ENCODE data around the gene PIAS4. TPM values are rescaled to one million over a fixed set of nuclear protein-coding genes. Genes with fewer than 3 reads are reported as not detected.

The PIAS4 gene
- total and polyA plus RNA-seq, 2 experiments from 2014 or later = 9.6 to 35.4 TPM

GRCh38 chr19:3969435-3970312 lies 37.9 kb upstream of the PIAS4 start:
- Histone ChIP-seq H3K4me1 (ENCODE audit: low read depth) (peaks cover 23% of the 10 kb centered on the region), H3K9me3 (ENCODE audit: low read depth) (no peaks in the 10 kb centered on the region), H3K36me3 (peaks cover 38% of the 10 kb centered on the region), H3K27me3 (no peaks in the 10 kb centered on the region), H3K27ac (peak overlapping the region; percentile 99), H3K4me3 (peak overlapping the region; percentile 89)
- TF ChIP-seq CTCF (IDR thresholded peaks at IDR 0.05; ENCODE audit: low read depth, low read length) = peak; percentile 24
- DNase-seq (ENCODE audit: low read depth in 1 of 2, low spot score in 1 of 2) = peak; percentile 63 to 85

GRCh38 chr19:3970313-3970807 lies 37.2 kb upstream of the PIAS4 start:
- peaks cover 35% of the 10 kb centered on the region for H3K36me3 ChIP-seq
- peak overlapping the region; percentile 99 for H3K27ac ChIP-seq
- no peak for TF ChIP-seq CTCF (IDR thresholded peaks at IDR 0.05; ENCODE audit: low read depth, low read length)
- H3K27me3 ChIP-seq = no peaks in the 10 kb centered on the region
- no peak for DNase-seq (ENCODE audit: low read depth in 1 of 2, low spot score in 1 of 2)
- peaks cover 23% of the 10 kb centered on the region for H3K4me1 ChIP-seq (ENCODE audit: low read depth)
- H3K4me3 ChIP-seq = peak overlapping the region; percentile 89
- H3K9me3 ChIP-seq (ENCODE audit: low read depth) = no peaks in the 10 kb centered on the region

GRCh38 chr19:3970808-3971598 lies 36.5 kb upstream of the PIAS4 start, which contains the start of gene DAPK3:
Gene DAPK3 (minus strand): TSS chr19:3971099. CDS start chr19:3969735, 1,364 bp downstream.
- Histone ChIP-seq H3K27ac (peak within 1 kb of the TSS; percentile 99), H3K27me3 (no peaks in the 10 kb centered on the region), H3K36me3 (peaks cover 36% of the 10 kb centered on the region), H3K9me3 (ENCODE audit: low read depth) (no peaks in the 10 kb centered on the region), H3K4me3 (peak within 1 kb of the TSS; percentile 89), H3K4me1 (ENCODE audit: low read depth) (peaks cover 23% of the 10 kb centered on the region)
- peak; percentile 98 to 99 for DNase-seq (ENCODE audit: low read depth in 1 of 2, low spot score in 1 of 2)
- no peak for TF ChIP-seq CTCF (IDR thresholded peaks at IDR 0.05; ENCODE audit: low read depth, low read length)

GRCh38 chr19:3975144-3975543 lies 32.4 kb upstream of the PIAS4 start:
- DNase-seq (ENCODE audit: low read depth in 1 of 2, low spot score in 1 of 2) = no peak
- peaks cover 47% of the 10 kb centered on the region for H3K36me3 ChIP-seq

More at GRCh38 chr19:3975144-3975543, 32.4 kb upstream of the PIAS4 start:
- H3K9me3 ChIP-seq (ENCODE audit: low read depth) = no peaks in the 10 kb centered on the region
- no peak overlapping the region for H3K4me3 ChIP-seq
- H3K27me3 ChIP-seq = no peaks in the 10 kb centered on the region
- TF ChIP-seq CTCF (IDR thresholded peaks at IDR 0.05; ENCODE audit: low read depth, low read length) = no peak
- no peaks in the 10 kb centered on the region for H3K4me1 ChIP-seq (ENCODE audit: low read depth)
- no peak overlapping the region for H3K27ac ChIP-seq

All from cardiac muscle cell (in vitro differentiated cells and primary cell).